Measurements from ENCODE around the gene GPC1.

Gene GPC1

GRCh38 chr2:240412975-240413812 is 22.3 kb upstream of the GPC1 start:
- DNase-seq: no peak
- TF ChIP-seq POLR2A (IDR thresholded peaks at IDR 0.05; ENCODE audit: low read length): no peak
- no peak for TF ChIP-seq GATA1 (IDR thresholded peaks at IDR 0.05; ENCODE audit: low read depth, low read length)

- TF ChIP-seq POLR2A (IDR thresholded peaks at IDR 0.05; ENCODE audit: low read length) (no peak), GATA1 (IDR thresholded peaks at IDR 0.05; ENCODE audit: low read depth, low read length) (no peak)
- no peak for DNase-seq
Observed at GRCh38 chr2:240413813-240414429, 21.5 kb upstream of the GPC1 start.

GRCh38 chr2:240416821-240417220 is 18.6 kb upstream of the GPC1 start:
- no peak for TF ChIP-seq GATA1 (IDR thresholded peaks at IDR 0.05; ENCODE audit: low read depth, low read length)
- TF ChIP-seq POLR2A (IDR thresholded peaks at IDR 0.05; ENCODE audit: low read length): no peak

GRCh38 chr2:240418311-240418710 is 17.2 kb upstream of the GPC1 start:
- TF ChIP-seq GATA1 (IDR thresholded peaks at IDR 0.05; ENCODE audit: low read depth, low read length): no peak
- TF ChIP-seq POLR2A (IDR thresholded peaks at IDR 0.05; ENCODE audit: low read length): no peak
- no peak for DNase-seq

More at GRCh38 chr2:240416821-240417220, 18.6 kb upstream of the GPC1 start:
- DNase-seq: no peak

GRCh38 chr2:240419271-240419670 is 16.2 kb upstream of the GPC1 start:
- DNase-seq: no peak

GRCh38 chr2:240419723-240420122 is 15.7 kb upstream of the GPC1 start:
- no peak for TF ChIP-seq GATA1 (IDR thresholded peaks at IDR 0.05; ENCODE audit: low read depth, low read length)
- DNase-seq: no peak

More at GRCh38 chr2:240419271-240419670, 16.2 kb upstream of the GPC1 start:
- no peak for TF ChIP-seq POLR2A (IDR thresholded peaks at IDR 0.05; ENCODE audit: low read length)
- no peak for TF ChIP-seq GATA1 (IDR thresholded peaks at IDR 0.05; ENCODE audit: low read depth, low read length)

- DNase-seq: no peak
- TF ChIP-seq POLR2A (IDR thresholded peaks at IDR 0.05; ENCODE audit: low read length) (no peak), GATA1 (IDR thresholded peaks at IDR 0.05; ENCODE audit: low read depth, low read length) (no peak)
Observed at GRCh38 chr2:240420206-240421104, 15.0 kb upstream of the GPC1 start.

GRCh38 chr2:240421381-240421780 is 14.1 kb upstream of the GPC1 start:
- TF ChIP-seq GATA1 (IDR thresholded peaks at IDR 0.05; ENCODE audit: low read depth, low read length) (no peak), POLR2A (IDR thresholded peaks at IDR 0.05; ENCODE audit: low read length) (no peak)
- DNase-seq: no peak

GRCh38 chr2:240422658-240423329 is 12.7 kb upstream of the GPC1 start:
- no peak for DNase-seq

GRCh38 chr2:240423788-240424191 is 11.7 kb upstream of the GPC1 start:
- DNase-seq: no peak
- no peak for TF ChIP-seq GATA1 (IDR thresholded peaks at IDR 0.05; ENCODE audit: low read depth, low read length)
- no peak for TF ChIP-seq POLR2A (IDR thresholded peaks at IDR 0.05; ENCODE audit: low read length)

More at GRCh38 chr2:240422658-240423329, 12.7 kb upstream of the GPC1 start:
- TF ChIP-seq GATA1 (IDR thresholded peaks at IDR 0.05; ENCODE audit: low read depth, low read length) (no peak), POLR2A (IDR thresholded peaks at IDR 0.05; ENCODE audit: low read length) (no peak)

GRCh38 chr2:240424341-240425235 is 10.9 kb upstream of the GPC1 start:
- no peak for DNase-seq
- no peak for TF ChIP-seq GATA1 (IDR thresholded peaks at IDR 0.05; ENCODE audit: low read depth, low read length)
- no peak for TF ChIP-seq POLR2A (IDR thresholded peaks at IDR 0.05; ENCODE audit: low read length)

GRCh38 chr2:240425236-240425615 is 10.2 kb upstream of the GPC1 start:
- TF ChIP-seq GATA1 (IDR thresholded peaks at IDR 0.05; ENCODE audit: low read depth, low read length): no peak
- DNase-seq: no peak

GRCh38 chr2:240425697-240426096 is 9.8 kb upstream of the GPC1 start:
- TF ChIP-seq POLR2A (IDR thresholded peaks at IDR 0.05; ENCODE audit: low read length) (no peak), GATA1 (IDR thresholded peaks at IDR 0.05; ENCODE audit: low read depth, low read length) (no peak)
- DNase-seq: no peak

Data from erythroblast (primary cell).